Measurements from ENCODE around the gene LDLR.

LDLR gene

DNA sequence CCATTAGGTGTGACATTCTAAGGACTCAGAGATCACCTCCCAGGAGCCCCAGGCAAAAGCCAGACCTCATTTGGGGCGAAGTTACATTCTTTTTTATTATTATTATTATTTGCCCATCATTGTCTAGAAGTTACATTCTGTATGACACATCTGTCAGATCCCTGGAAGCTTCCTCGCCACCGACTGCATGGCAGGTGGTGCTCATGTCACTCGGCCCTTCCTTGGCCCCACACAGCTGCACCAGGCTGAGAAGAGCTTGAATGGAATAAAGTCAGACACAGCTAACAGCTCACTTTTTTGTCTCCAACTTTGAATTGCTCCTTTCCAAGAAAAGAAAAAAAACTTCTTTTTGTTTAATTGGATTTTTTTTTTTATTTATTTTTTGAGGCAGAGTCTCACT, 41.4 kb upstream of the LDLR start:
- no peaks in the 10 kb centered on the region for H4K20me1 ChIP-seq (ENCODE audit: insufficient read depth, low read length, poor library complexity, severe bottlenecking)
- H3K9ac ChIP-seq (ENCODE audit: low read depth, low read length, poor library complexity, severe bottlenecking), result no peak overlapping the region
- H3K4me2 ChIP-seq (ENCODE audit: low read depth, low read length, poor library complexity, severe bottlenecking), result no peak overlapping the region
- no peak for TF ChIP-seq EZH2phosphoT487 (IDR thresholded peaks at IDR 0.05; ENCODE audit: borderline replicate concordance)
- TF ChIP-seq, protein P1, sequence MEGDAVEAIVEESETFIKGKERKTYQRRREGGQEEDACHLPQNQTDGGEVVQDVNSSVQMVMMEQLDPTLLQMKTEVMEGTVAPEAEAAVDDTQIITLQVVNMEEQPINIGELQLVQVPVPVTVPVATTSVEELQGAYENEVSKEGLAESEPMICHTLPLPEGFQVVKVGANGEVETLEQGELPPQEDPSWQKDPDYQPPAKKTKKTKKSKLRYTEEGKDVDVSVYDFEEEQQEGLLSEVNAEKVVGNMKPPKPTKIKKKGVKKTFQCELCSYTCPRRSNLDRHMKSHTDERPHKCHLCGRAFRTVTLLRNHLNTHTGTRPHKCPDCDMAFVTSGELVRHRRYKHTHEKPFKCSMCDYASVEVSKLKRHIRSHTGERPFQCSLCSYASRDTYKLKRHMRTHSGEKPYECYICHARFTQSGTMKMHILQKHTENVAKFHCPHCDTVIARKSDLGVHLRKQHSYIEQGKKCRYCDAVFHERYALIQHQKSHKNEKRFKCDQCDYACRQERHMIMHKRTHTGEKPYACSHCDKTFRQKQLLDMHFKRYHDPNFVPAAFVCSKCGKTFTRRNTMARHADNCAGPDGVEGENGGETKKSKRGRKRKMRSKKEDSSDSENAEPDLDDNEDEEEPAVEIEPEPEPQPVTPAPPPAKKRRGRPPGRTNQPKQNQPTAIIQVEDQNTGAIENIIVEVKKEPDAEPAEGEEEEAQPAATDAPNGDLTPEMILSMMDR (conservative IDR thresholded peaks at IDR 0.05; ENCODE audit: low read length), result no peak
- H3F3A ChIP-seq (ENCODE audit: low read depth), result no peaks in the 10 kb centered on the region
- no peaks in the 10 kb centered on the region for H3K9me2 ChIP-seq (replicated peaks; ENCODE audit: low read depth, low read length)
- H3K27me3 ChIP-seq (ENCODE audit: insufficient read depth, low read length, poor library complexity, severe bottlenecking), result no peaks in the 10 kb centered on the region
- no peaks in the 10 kb centered on the region for H3K9me3 ChIP-seq (ENCODE audit: insufficient read depth, low read depth, low read length)
- no peaks in the 10 kb centered on the region for H3K79me2 ChIP-seq (ENCODE audit: insufficient read depth, low read length)
- peaks cover 29% of the 10 kb centered on the region; the same call in 1 of the 2 replicates for H3K36me3 ChIP-seq (ENCODE audit: insufficient read depth, low read length)
- H3K4me3 ChIP-seq (ENCODE audit: low read length, poor library complexity, severe bottlenecking), result no peak overlapping the region
- H2AFZ ChIP-seq (ENCODE audit: low read length), result no peak overlapping the region
- no peaks in the 10 kb centered on the region for H3K4me1 ChIP-seq (ENCODE audit: insufficient read depth, low read length, poor library complexity, severe bottlenecking)

DNA sequence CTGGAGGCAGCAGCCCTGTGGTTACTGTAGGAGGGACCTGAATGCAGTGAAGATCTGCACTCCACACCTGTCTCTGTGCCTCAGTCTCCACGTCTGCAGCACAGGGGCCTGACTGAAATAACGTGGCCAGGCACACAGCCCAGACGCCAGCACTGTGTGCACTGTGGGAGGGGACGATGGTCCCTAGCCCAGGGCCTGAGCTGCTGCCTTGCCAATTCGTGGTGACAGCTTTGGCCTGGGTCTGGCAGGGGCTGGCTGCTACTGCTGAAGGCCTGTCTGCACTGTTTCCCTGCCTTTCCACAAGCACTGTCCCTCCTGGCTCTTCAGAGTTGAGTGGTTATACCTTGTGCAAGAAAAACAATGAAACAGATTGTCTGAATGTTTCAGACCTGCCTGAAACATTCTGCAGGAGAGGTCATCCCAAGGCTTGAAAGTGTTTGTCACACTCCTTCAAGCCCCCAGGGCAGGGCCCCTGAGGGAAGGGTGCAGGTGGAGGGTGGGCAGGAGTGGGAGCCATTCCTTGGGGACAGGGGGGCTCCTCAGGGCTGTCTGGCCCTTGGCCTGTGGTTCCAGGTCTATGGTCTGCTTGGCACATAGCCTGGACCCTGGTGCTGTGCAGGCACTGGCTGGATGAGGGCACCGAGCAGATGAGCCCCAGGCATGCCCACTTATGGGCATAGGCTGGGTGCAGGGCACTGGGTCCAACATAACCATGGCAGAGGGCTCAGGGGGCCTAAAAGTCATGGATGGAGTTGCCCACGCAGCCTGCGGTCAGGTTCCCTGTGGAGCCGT, 38.7 kb upstream of the LDLR start:
- H3K4me2 ChIP-seq (ENCODE audit: low read depth, low read length, poor library complexity, severe bottlenecking), result no peak overlapping the region
- TF ChIP-seq EZH2phosphoT487 (IDR thresholded peaks at IDR 0.05; ENCODE audit: borderline replicate concordance), result no peak
- TF ChIP-seq, protein P1 (conservative IDR thresholded peaks at IDR 0.05; ENCODE audit: low read length), result no peak
- H2AFZ ChIP-seq (ENCODE audit: low read length), result no peak overlapping the region
- H3K79me2 ChIP-seq (ENCODE audit: insufficient read depth, low read length), result no peaks in the 10 kb centered on the region
- H4K20me1 ChIP-seq (ENCODE audit: insufficient read depth, low read length, poor library complexity, severe bottlenecking), result no peaks in the 10 kb centered on the region
- H3F3A ChIP-seq (ENCODE audit: low read depth), result no peaks in the 10 kb centered on the region
- no peaks in the 10 kb centered on the region for H3K9me3 ChIP-seq (ENCODE audit: insufficient read depth, low read depth, low read length)
- H3K4me1 ChIP-seq (ENCODE audit: insufficient read depth, low read length, poor library complexity, severe bottlenecking), result no peaks in the 10 kb centered on the region
- no peaks in the 10 kb centered on the region for H3K27me3 ChIP-seq (ENCODE audit: insufficient read depth, low read length, poor library complexity, severe bottlenecking)
- H3K4me3 ChIP-seq (ENCODE audit: low read length, poor library complexity, severe bottlenecking), result no peak overlapping the region
- H3K9me2 ChIP-seq (replicated peaks; ENCODE audit: low read depth, low read length), result no peaks in the 10 kb centered on the region
- H3K9ac ChIP-seq (ENCODE audit: low read depth, low read length, poor library complexity, severe bottlenecking), result no peak overlapping the region
- peaks cover 15% of the 10 kb centered on the region; the same call in 1 of the 2 replicates for H3K36me3 ChIP-seq (ENCODE audit: insufficient read depth, low read length)

DNA sequence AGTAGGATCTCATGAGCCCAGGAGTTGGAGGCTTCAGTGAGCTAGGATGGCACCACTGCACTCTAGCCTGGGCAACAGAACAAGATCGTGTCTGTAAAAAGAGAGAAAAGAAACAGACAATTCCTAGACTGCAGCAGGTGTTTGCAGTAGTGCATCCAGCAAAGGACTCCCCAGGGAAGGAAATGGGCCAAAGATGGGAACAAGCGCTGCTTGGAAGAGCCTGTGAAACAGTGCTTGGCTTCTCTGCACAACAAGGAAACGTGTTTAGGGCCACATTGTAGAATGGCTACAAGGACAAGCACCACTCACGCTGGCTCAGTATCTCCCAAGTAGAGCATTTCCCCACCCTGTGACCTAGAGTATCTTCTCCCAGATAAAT, 35.5 kb upstream of the LDLR start:
- peaks cover 30% of the 10 kb centered on the region; the same call in 1 of the 2 replicates for H3K36me3 ChIP-seq (ENCODE audit: insufficient read depth, low read length)
- H3K9me2 ChIP-seq (replicated peaks; ENCODE audit: low read depth, low read length), result no peaks in the 10 kb centered on the region
- H3K79me2 ChIP-seq (ENCODE audit: insufficient read depth, low read length), result no peaks in the 10 kb centered on the region
- H3F3A ChIP-seq (ENCODE audit: low read depth), result no peaks in the 10 kb centered on the region
- no peaks in the 10 kb centered on the region for H3K9me3 ChIP-seq (ENCODE audit: insufficient read depth, low read depth, low read length)
- no peaks in the 10 kb centered on the region for H4K20me1 ChIP-seq (ENCODE audit: insufficient read depth, low read length, poor library complexity, severe bottlenecking)
- no peak overlapping the region for H3K9ac ChIP-seq (ENCODE audit: low read depth, low read length, poor library complexity, severe bottlenecking)
- no peak overlapping the region for H3K4me3 ChIP-seq (ENCODE audit: low read length, poor library complexity, severe bottlenecking)
- no peak for TF ChIP-seq EZH2phosphoT487 (IDR thresholded peaks at IDR 0.05; ENCODE audit: borderline replicate concordance)
- no peak overlapping the region for H2AFZ ChIP-seq (ENCODE audit: low read length)
- H3K4me2 ChIP-seq (ENCODE audit: low read depth, low read length, poor library complexity, severe bottlenecking), result no peak overlapping the region
- H3K27me3 ChIP-seq (ENCODE audit: insufficient read depth, low read length, poor library complexity, severe bottlenecking), result no peaks in the 10 kb centered on the region
- H3K4me1 ChIP-seq (ENCODE audit: insufficient read depth, low read length, poor library complexity, severe bottlenecking), result no peaks in the 10 kb centered on the region

DNA sequence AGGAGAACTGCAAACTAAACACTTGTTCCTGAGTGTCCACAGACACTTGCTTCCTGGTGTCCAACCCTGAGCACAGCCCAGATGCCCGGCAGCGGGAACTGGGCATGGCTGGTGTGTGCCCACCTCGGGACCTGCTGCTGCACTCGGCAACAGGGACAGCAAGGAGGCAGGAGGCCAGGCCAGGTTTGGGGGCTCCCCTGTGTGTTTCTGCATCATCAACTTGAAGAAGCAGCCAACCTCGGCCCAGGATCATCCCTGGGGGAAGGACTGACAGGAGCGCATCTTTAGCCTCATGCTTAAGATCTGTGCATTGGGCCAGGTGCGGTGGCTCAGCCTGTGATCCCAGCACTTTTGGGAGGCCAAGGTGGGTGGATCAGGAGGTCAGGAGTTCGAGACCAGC, 35.1 kb upstream of the LDLR start:
- Histone ChIP-seq H3K4me3 (ENCODE audit: low read length, poor library complexity, severe bottlenecking) (no peak overlapping the region), H4K20me1 (ENCODE audit: insufficient read depth, low read length, poor library complexity, severe bottlenecking) (no peaks in the 10 kb centered on the region), H2AFZ (ENCODE audit: low read length) (no peak overlapping the region), H3K9me2 (replicated peaks; ENCODE audit: low read depth, low read length) (no peaks in the 10 kb centered on the region), H3K27me3 (ENCODE audit: insufficient read depth, low read length, poor library complexity, severe bottlenecking) (no peaks in the 10 kb centered on the region), H3K4me1 (ENCODE audit: insufficient read depth, low read length, poor library complexity, severe bottlenecking) (no peaks in the 10 kb centered on the region), H3K4me2 (ENCODE audit: low read depth, low read length, poor library complexity, severe bottlenecking) (no peak overlapping the region), H3K9me3 (ENCODE audit: insufficient read depth, low read depth, low read length) (no peaks in the 10 kb centered on the region), H3F3A (ENCODE audit: low read depth) (no peaks in the 10 kb centered on the region), H3K79me2 (ENCODE audit: insufficient read depth, low read length) (no peaks in the 10 kb centered on the region), H3K36me3 (ENCODE audit: insufficient read depth, low read length) (peaks cover 27% of the 10 kb centered on the region; the same call in 1 of the 2 replicates), H3K9ac (ENCODE audit: low read depth, low read length, poor library complexity, severe bottlenecking) (no peak overlapping the region)
- TF ChIP-seq, protein P1 (conservative IDR thresholded peaks at IDR 0.05; ENCODE audit: low read length), result no peak
- no peak for TF ChIP-seq EZH2phosphoT487 (IDR thresholded peaks at IDR 0.05; ENCODE audit: borderline replicate concordance)
